Stimulated activated CD8-positive, alpha-beta memory T cell treated with anti-CD3 and anti-CD28 coated beads, Interleukin-12 subunit alpha, Interleukin-12 subunit beta, amount 100 ng/mL, for 4 hours (primary cell): ENCODE data around the gene ST3GAL4.

Experiments used
- DNase-seq: peaks from one replicate; pipeline ENCODE4 v3.0.0-alpha.2; 2020; ENCODE audit warnings: low read depth

ST3GAL4 gene

DNA sequence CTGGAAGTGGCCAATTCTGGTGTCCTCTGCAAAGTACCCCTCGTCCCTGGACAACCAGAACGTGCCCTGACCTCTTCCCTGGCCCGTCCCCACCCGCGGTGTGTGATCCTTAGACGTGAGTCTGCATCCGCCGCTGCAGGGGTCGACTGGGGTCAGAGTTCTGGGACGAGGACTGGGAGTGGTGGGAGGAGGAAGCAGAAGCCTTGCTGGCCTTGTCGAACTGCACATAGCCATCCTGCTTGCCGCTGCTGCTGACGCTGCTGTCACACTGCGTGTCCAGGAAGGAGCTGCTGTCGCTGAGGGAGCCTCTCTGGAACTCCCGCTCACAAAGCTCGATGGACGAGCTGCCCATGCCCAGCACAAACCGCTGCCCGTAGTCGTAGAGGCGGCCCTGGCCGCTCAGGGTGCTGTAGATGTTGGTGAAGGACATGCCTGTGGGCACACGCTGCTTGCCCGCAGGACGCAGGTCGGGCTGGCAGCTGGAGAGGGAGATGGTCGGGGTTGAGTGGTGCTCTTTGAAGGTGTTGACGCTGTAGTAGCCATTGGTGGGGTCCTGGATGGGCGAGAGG lies 69.1 kb downstream of the ST3GAL4 start:
- DNase-seq: no peak

- DNase-seq: no peak
Measured at GRCh38 chr11:126426106-126426505, 70.6 kb downstream of the ST3GAL4 start.

DNA sequence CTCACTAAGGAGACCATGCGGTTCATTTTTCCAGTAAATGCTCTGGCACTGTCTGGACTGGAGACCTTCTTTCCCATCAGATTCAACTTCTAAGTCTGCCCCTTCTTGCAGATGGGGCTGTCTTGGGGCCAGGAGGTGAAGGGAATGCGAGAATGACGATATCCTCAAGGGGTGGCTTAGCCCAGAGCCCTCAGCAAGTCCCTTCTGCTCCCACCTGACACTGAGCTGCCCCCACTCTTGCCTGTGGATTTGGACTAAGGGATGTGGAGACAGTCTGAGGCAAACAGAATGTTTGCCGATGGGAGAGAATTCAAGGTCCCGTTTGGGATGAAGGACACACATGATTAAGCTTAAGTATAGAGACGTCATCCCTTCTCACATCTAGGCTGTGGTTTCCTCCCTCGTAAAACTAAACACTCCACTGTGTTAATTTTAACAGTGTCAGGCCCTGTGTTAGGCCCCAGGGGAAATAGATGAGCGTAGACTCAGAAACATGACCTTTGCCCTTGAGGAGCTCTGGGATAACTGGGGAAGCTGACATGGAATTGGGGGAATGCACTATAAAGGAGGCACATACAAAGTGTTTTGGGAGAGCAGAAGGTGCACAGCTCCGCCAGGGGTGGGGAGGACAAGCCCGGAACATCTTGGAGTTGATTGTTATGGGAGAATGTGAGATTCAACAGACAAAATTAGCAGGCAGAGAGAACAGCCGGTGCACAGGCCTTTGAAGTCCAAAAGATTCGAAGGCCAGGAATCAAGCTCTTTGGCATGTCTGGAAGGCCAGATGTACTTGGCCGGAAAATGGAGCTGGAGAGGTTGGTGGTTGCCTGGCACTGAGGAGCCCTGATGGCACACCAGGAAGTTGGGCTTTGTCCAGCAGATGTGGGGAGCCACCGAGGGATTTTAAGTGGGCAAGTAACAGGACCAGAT lies 71.6 kb downstream of the ST3GAL4 start:
- no peak for DNase-seq

DNA sequence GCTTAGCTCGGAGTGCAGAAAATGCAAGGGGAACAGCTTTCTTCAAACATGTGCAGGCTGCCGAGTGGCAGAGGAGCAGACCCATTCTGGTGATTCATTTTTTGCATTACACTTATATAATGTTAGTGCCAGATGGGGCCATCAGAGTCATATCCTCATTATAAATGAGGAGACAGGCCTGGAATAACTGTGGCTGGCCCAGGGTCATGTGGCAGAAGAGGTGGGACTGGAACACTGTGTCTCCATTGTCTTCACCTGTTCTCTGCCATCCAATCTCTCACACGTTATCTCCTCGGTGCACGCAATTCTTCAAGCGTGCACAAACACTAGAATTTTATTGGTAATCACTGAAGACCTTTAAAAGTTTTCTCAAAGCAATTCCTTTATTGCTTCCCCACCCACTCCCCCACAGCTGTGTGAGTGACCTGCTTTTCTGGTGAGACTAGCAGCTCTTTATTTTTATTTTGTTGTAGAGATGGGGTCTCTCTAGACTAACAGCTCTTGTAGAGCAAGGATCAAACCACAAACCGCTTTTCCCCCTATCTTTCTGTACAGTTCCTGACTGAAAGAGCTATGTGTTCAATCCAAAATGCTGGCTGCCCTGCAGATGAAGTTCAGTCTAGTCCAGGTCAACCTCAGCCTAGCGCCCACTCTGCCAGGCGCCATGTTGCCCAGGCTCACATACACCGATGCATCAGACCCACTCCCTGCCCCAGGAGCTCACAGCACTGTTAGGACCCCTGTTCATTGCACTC lies 75.3 kb downstream of the ST3GAL4 start:
- DNase-seq: no peak

- DNase-seq: no peak
Measured at GRCh38 chr11:126431401-126432064, 76.0 kb downstream of the ST3GAL4 start.

- DNase-seq: no peak
Measured at GRCh38 chr11:126432065-126432461, 76.6 kb downstream of the ST3GAL4 start.

GRCh38 chr11:126432525-126432924 lies 77.0 kb downstream of the ST3GAL4 start:
- no peak for DNase-seq

DNA sequence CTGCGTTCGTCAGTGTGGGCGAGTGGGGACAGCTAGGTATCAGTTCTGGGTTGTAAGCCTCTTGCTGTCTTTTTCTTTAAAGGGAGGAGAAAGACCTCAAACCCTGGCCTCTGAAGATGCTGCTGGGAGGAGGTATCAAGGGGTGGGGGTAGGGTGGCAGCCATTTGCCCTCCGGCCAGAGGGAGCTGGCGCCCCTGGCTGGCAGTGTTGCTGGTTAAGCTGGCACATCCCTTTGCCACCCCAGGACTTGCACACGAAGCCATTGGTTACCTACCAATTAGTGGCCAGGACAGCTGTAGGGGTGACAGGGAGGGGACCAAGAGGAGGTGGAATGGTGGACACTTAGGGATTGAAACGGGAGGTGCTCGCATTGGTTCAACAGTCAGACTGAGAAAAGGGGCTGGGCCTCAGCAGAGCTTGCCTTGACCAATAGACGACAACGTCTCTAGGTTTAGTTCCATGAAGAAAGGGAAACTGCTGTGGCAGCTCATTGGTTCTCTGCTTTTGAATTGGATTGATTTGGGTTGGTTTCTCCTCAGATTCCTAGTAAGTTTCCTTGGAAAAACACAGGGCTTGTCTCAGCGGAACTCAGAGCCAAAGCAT lies 77.9 kb downstream of the ST3GAL4 start:
- DNase-seq: no peak

DNA sequence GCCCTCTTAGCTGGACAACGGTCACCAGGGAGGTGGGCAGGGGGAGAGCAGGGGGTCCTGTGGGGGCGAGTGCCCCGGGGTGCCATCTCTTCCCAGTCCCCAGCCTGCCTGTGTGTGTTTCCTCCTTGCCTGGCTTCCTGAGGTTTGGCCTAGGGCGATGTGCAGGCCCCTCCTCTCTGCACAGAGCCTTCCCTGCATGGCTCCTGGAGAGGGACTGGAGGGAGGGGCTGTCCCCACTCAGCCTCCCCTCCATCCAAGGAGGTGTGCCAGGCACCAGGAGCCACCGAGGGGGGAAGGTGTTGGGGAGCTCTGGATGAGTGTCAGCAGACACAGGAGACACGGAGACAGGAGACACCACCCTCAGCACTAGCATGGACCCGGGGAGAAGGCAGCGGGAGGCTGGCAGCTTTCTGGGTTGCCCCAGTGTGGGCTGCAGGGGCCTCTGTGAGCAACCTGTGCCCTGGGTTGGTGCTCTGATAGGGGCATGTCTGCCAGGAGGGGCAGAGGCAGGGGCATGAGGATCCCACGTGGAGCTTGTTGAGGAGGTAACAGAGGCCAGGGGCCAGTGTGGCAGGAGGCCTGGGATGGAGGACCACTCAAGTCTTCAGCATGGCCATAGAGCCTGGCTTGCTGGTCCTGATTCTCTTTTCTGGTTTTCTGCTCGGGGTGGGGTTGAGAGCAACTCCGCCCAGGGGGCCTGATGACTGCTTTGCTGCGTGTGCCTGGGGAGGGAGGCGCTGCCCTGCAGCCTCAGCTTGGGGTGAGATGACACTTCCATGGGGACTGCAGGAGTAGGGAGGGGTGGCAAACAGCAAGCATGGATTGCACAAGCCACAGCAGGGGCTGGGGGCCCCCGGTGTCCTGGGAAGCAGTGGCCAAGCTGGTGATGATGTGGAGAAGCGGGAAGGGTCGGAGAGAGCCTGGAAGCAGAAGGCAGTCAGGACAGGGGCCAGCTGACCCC lies 78.8 kb downstream of the ST3GAL4 start:
- no peak for DNase-seq

GRCh38 chr11:126434950-126435335 lies 79.5 kb downstream of the ST3GAL4 start:
- DNase-seq: no peak

DNA sequence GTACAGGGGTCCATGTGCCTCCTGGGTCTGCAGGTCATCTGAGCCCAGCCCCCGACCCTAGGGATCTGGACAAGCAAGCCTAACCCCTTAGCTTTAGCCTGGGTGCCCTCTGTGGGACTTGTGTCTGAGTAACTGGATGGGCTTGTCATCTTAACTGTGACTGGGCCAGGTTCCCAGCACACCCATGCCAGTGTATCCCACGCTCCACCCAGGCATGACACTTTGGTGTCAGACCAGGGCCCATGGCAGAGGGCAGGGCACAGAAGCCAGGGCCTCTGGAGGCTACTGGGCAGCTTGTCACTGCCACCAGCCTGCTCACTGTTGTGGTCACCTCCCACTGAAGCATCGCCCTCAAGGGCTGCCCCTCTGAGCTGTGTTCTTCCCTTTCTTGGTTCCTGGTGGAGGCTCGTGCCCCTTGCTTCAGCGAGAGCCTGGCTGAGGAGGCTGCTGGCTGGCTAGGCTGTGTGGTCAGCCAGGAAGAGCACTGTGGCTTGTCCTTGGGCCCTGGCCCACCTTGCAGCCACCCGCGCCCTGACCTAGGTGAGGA lies 80.8 kb downstream of the ST3GAL4 start:
- DNase-seq: no peak

DNA sequence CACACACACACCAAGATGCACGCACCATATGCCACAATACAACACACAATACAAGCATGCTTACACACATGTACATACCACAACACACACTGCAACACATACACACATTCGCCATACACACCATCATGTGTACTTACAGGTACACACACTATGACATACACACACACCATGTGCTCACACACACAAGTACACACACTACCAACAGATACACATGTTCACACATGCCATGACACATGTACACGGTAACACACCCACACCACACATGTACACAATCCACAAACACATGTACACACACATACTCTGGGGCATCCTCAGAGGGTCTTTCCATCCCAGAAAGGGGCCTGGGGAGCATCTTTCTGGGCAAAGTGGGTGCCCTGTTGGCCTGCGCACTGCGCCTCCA lies 82.2 kb downstream of the ST3GAL4 start:
- DNase-seq: no peak

- DNase-seq: no peak
Measured at GRCh38 chr11:126438272-126438671, 82.8 kb downstream of the ST3GAL4 start.

GRCh38 chr11:126438691-126439090 lies 83.2 kb downstream of the ST3GAL4 start:
- DNase-seq: no peak

DNA sequence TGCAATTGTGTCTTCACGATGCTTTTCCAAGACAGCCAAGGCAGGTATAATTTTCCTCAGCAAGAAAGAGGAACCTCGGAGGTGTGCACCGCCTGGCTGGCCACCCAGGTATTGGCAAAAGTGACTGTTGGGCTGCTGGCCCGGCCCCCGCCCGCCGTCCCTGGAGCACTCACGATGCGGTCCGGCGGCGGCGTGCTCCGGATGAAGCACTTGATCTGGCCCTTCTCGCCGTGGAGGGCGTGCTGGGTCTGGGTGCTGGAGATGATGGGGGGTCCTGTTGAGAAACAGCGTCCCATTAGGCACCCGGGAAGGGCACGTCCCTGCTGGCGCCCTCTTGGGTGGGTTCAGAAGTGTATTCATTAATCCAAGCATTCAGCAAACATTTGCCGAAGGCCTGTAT lies 84.8 kb downstream of the ST3GAL4 start:
- DNase-seq: no peak

GRCh38 chr11:126440792-126441514 lies 85.5 kb downstream of the ST3GAL4 start:
- peak; percentile 45 for DNase-seq

GRCh38 chr11:126443120-126443519 lies 87.6 kb downstream of the ST3GAL4 start:
- DNase-seq: no peak

DNA sequence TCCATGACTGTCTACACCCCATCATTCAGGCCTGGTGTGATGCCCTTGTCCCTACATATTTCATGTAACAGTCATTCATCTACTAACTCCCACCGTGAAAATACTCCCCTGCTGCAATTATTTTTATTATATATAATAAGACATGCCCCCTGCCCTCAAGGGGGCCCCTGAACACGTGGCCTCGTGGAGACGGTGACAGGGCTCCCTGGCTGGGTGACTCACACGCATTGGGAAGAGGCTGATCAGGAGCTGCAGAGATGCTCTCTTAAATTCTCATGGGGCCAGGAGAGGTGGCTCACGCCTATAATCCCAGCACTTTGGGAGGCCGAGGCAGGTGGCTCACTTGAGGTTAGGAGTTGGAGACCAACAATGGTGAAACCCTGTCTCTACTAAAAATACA lies 88.6 kb downstream of the ST3GAL4 start:
- no peak for DNase-seq

- no peak for DNase-seq
Measured at GRCh38 chr11:126446581-126446980, 91.1 kb downstream of the ST3GAL4 start.

GRCh38 chr11:126450198-126450597 lies 94.7 kb downstream of the ST3GAL4 start:
- DNase-seq: no peak
